AG09309 (cell line): ENCODE results near the gene TMC1.
"Not testable (repeated sequence)": the region's sequence is repeated elsewhere in the genome, so short reads cannot be mapped to it uniquely, and the experiment has no call there.

Experiments used
- DNase-seq: peaks from one replicate; pipeline ENCODE4 v3.0.0-alpha.2; 2010; ENCODE audit warnings: low read depth
- H3K4me3 ChIP-seq: 2 replicates; pipeline ENCODE4 v1.5.1; 2011; ENCODE audit warnings: mild to moderate bottlenecking, low read depth, low read length, moderate library complexity; ENCODE audit not compliant: control insufficient read depth
- TF ChIP-seq, protein P1 (sequence below): IDR thresholded peaks from 2 replicates; pipeline ENCODE4 v1.5.1; 2011; ENCODE audit warnings: mild to moderate bottlenecking, low read depth, low read length, inconsistent platforms; ENCODE audit not compliant: insufficient read depth, control insufficient read depth; ENCODE audit errors: missing control alignments

The TMC1 gene

GRCh38 chr9:72805238-72805637 lies 283.8 kb downstream of the TMC1 start:
- TF ChIP-seq, protein P1, sequence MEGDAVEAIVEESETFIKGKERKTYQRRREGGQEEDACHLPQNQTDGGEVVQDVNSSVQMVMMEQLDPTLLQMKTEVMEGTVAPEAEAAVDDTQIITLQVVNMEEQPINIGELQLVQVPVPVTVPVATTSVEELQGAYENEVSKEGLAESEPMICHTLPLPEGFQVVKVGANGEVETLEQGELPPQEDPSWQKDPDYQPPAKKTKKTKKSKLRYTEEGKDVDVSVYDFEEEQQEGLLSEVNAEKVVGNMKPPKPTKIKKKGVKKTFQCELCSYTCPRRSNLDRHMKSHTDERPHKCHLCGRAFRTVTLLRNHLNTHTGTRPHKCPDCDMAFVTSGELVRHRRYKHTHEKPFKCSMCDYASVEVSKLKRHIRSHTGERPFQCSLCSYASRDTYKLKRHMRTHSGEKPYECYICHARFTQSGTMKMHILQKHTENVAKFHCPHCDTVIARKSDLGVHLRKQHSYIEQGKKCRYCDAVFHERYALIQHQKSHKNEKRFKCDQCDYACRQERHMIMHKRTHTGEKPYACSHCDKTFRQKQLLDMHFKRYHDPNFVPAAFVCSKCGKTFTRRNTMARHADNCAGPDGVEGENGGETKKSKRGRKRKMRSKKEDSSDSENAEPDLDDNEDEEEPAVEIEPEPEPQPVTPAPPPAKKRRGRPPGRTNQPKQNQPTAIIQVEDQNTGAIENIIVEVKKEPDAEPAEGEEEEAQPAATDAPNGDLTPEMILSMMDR = no peak
- DNase-seq = no peak
- H3K4me3 ChIP-seq = no peak overlapping the region

GRCh38 chr9:72806313-72806809 lies 285.0 kb downstream of the TMC1 start:
- not testable (repeated sequence) for DNase-seq, H3K4me3 ChIP-seq

GRCh38 chr9:72807765-72808445 lies 286.5 kb downstream of the TMC1 start:
- no peak overlapping the region for H3K4me3 ChIP-seq
- TF ChIP-seq, protein P1 = no peak
- DNase-seq = no peak

- TF ChIP-seq, protein P1 = no peak
- H3K4me3 ChIP-seq = no peak overlapping the region
- DNase-seq = no peak
Measured at GRCh38 chr9:72808446-72808768, 287.0 kb downstream of the TMC1 start.

DNA sequence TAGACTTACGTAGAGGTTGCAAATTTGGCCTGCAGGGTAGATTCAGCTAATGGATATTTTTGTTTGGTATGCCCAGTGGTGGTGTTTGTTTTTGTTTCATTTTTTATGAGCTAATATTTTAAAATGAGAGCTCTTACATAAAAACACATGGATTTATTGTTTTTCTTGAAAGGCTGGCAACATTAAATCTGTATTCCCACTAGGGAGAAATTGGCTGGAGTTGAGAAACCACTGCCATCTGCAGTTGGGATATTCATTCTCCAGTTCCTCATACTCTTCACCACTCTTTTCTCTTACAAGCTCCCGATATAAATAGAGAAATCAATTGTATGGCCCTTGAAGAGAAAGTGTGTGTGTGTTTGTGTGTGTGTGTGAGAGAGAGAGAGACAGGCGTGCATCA lies 288.2 kb downstream of the TMC1 start:
- H3K4me3 ChIP-seq = no peak overlapping the region
- no peak for DNase-seq
- TF ChIP-seq, protein P1 = no peak

DNA sequence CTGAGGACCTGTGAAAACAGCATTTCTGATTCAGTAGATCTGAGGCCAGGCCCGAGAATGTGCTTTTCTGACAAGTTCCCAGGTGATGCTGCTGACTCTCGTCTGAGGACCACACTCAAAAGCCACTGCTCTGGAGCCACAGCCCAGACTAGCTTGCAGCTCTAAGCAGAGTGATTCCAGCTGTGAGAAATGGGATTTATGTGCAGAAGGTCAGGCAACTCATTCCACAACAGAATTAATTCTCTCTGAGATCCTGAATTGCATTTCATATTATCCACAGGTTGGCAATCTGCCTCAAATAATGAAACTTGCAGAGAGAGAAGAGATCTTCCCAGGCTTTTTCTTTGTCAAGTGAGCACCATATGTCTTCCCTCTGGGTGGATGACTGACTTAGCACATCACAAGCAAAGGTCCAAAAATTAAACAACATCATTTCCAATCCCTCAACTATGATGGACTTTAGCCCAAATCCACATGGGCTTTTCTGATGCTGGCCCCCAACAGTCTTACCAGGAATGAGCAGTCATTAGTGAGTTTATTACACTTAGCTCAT lies 291.2 kb downstream of the TMC1 start:
- TF ChIP-seq, protein P1 = no peak
- no peak overlapping the region for H3K4me3 ChIP-seq
- DNase-seq = no peak

DNA sequence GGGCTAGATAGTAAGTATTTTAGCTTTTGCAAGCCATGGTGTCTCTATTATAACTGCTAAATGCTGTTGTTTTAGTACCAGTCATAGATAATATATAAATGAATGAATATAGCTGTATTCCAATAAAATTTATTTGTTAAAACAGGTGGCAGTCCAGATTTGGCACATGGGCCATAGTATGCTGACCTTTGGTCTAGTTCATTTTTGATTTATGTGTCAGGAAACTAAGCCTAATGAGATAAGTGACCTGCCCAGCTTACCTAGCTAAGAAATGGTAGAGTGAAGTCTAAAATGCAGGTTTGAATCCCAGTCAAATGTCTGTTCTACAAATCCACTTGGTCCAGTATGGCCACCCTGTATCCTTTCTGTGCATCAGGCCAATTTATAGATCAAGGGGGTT lies 292.1 kb downstream of the TMC1 start:
- DNase-seq = no peak
- H3K4me3 ChIP-seq = no peak overlapping the region
- TF ChIP-seq, protein P1 = no peak
